GM19023 (cell line): ENCODE data around the gene RYR2.

Source experiments
- ATAC-seq: cut with Tn5 transposase; IDR thresholded peaks from one replicate; pipeline ENCODE4 v1.9.1; 2021; ENCODE audit warnings: mild to moderate bottlenecking, moderate library complexity; ENCODE audit not compliant: unreplicated experiment

Gene RYR2

GRCh38 chr1:237878406-237878805 lies 836.4 kb downstream of the RYR2 start:
- ATAC-seq = no peak

GRCh38 chr1:237879195-237879594 lies 837.2 kb downstream of the RYR2 start:
- ATAC-seq = no peak
